ENCODE results near the gene IGHMBP2. TPM values are rescaled to one million over a fixed set of nuclear protein-coding genes. Genes with fewer than 3 reads are reported as not detected.
A peak's percentile ranks its signal among the peaks of the same experiment; 100 is the strongest.

Gene IGHMBP2
- total RNA-seq, 1 experiment from 2014 or later, result 21.5 TPM

GRCh38 chr11:68896171-68896959 is 7.3 kb upstream of the IGHMBP2 start:
- H3K9me3 ChIP-seq (ENCODE audit: low read length), result no peaks in the 10 kb centered on the region
- H3K79me2 ChIP-seq (ENCODE audit: low read length), result peaks cover 24% of the 10 kb centered on the region
- H4K20me1 ChIP-seq (ENCODE audit: insufficient read depth, low read depth, low read length), result peaks cover 15% of the 10 kb centered on the region; the same call in 1 of the 2 replicates
- H3K36me3 ChIP-seq (ENCODE audit: insufficient read depth, low read length), result peaks cover 41% of the 10 kb centered on the region; the same call in 1 of the 2 replicates
- H3K9me2 ChIP-seq (replicated peaks; ENCODE audit: insufficient read depth, low read length), result no peaks in the 10 kb centered on the region
- H3K9ac ChIP-seq (ENCODE audit: low read length), result no peak overlapping the region
- no peaks in the 10 kb centered on the region for H3K27me3 ChIP-seq (ENCODE audit: low read length)
- DNase-seq, result no peak
- H3K4me3 ChIP-seq (ENCODE audit: low read length), result no peak overlapping the region
- no peak overlapping the region for H3K4me2 ChIP-seq (ENCODE audit: low read depth, low read length, poor library complexity, severe bottlenecking)
- no peak overlapping the region for H3K27ac ChIP-seq (ENCODE audit: low read length)
- no peak overlapping the region for H2AFZ ChIP-seq (ENCODE audit: low read length)
- no peaks in the 10 kb centered on the region; the same call in none of the 2 replicates for H3K4me1 ChIP-seq (ENCODE audit: low read length)

- H3K4me3 ChIP-seq (ENCODE audit: low read length), result no peak overlapping the region
- peaks cover 35% of the 10 kb centered on the region for H3K79me2 ChIP-seq (ENCODE audit: low read length)
- no peak overlapping the region for H3K4me2 ChIP-seq (ENCODE audit: low read depth, low read length, poor library complexity, severe bottlenecking)
- no peak overlapping the region for H3K27ac ChIP-seq (ENCODE audit: low read length)
- no peaks in the 10 kb centered on the region for H3K9me3 ChIP-seq (ENCODE audit: low read length)
- H3K9ac ChIP-seq (ENCODE audit: low read length), result no peak overlapping the region
- H2AFZ ChIP-seq (ENCODE audit: low read length), result no peak overlapping the region
- no peaks in the 10 kb centered on the region for H3K9me2 ChIP-seq (replicated peaks; ENCODE audit: insufficient read depth, low read length)
- peaks cover 11% of the 10 kb centered on the region for H3K4me1 ChIP-seq (ENCODE audit: low read length)
- H3K36me3 ChIP-seq (ENCODE audit: insufficient read depth, low read length), result peaks cover 39% of the 10 kb centered on the region; the same call in 1 of the 2 replicates
- DNase-seq, result no peak
- no peaks in the 10 kb centered on the region for H3K27me3 ChIP-seq (ENCODE audit: low read length)
- H4K20me1 ChIP-seq (ENCODE audit: insufficient read depth, low read depth, low read length), result peaks cover 24% of the 10 kb centered on the region; the same call in 1 of the 2 replicates
Observed at GRCh38 chr11:68897441-68897840, 6.2 kb upstream of the IGHMBP2 start.

- Histone ChIP-seq H3K27ac (ENCODE audit: low read length) (no peak overlapping the region), H2AFZ (ENCODE audit: low read length) (no peak overlapping the region), H3K4me3 (ENCODE audit: low read length) (no peak overlapping the region), H3K9ac (ENCODE audit: low read length) (no peak overlapping the region), H3K79me2 (ENCODE audit: low read length) (peaks cover 69% of the 10 kb centered on the region), H3K9me3 (ENCODE audit: low read length) (no peaks in the 10 kb centered on the region), H4K20me1 (ENCODE audit: insufficient read depth, low read depth, low read length) (peaks cover 28% of the 10 kb centered on the region), H3K4me2 (ENCODE audit: low read depth, low read length, poor library complexity, severe bottlenecking) (no peak overlapping the region), H3K9me2 (replicated peaks; ENCODE audit: insufficient read depth, low read length) (no peaks in the 10 kb centered on the region), H3K4me1 (ENCODE audit: low read length) (peaks cover 26% of the 10 kb centered on the region), H3K36me3 (ENCODE audit: insufficient read depth, low read length) (peaks cover 25% of the 10 kb centered on the region; the same call in 1 of the 2 replicates), H3K27me3 (ENCODE audit: low read length) (no peaks in the 10 kb centered on the region)
- no peak for DNase-seq
Observed at GRCh38 chr11:68900835-68901381, 2.8 kb upstream of the IGHMBP2 start.

- H3K4me3 ChIP-seq (ENCODE audit: low read length), result peak overlapping the region; percentile 100
- H2AFZ ChIP-seq (ENCODE audit: low read length), result peak overlapping the region; percentile 99
- DNase-seq, result peak; percentile 54
- peaks cover 20% of the 10 kb centered on the region; the same call in 1 of the 2 replicates for H3K36me3 ChIP-seq (ENCODE audit: insufficient read depth, low read length)
- H3K9ac ChIP-seq (ENCODE audit: low read length), result peak overlapping the region; percentile 99
- H3K27me3 ChIP-seq (ENCODE audit: low read length), result no peaks in the 10 kb centered on the region
- peaks cover 74% of the 10 kb centered on the region for H3K79me2 ChIP-seq (ENCODE audit: low read length)
- no peak overlapping the region for H3K27ac ChIP-seq (ENCODE audit: low read length)
- H4K20me1 ChIP-seq (ENCODE audit: insufficient read depth, low read depth, low read length), result peaks cover 26% of the 10 kb centered on the region
- H3K4me1 ChIP-seq (ENCODE audit: low read length), result peaks cover 26% of the 10 kb centered on the region
- peak overlapping the region; percentile 96 for H3K4me2 ChIP-seq (ENCODE audit: low read depth, low read length, poor library complexity, severe bottlenecking)
- no peaks in the 10 kb centered on the region for H3K9me3 ChIP-seq (ENCODE audit: low read length)
- H3K9me2 ChIP-seq (replicated peaks; ENCODE audit: insufficient read depth, low read length), result no peaks in the 10 kb centered on the region
Observed at GRCh38 chr11:68904248-68904847, 657 bp downstream of the IGHMBP2 start.

DNA sequence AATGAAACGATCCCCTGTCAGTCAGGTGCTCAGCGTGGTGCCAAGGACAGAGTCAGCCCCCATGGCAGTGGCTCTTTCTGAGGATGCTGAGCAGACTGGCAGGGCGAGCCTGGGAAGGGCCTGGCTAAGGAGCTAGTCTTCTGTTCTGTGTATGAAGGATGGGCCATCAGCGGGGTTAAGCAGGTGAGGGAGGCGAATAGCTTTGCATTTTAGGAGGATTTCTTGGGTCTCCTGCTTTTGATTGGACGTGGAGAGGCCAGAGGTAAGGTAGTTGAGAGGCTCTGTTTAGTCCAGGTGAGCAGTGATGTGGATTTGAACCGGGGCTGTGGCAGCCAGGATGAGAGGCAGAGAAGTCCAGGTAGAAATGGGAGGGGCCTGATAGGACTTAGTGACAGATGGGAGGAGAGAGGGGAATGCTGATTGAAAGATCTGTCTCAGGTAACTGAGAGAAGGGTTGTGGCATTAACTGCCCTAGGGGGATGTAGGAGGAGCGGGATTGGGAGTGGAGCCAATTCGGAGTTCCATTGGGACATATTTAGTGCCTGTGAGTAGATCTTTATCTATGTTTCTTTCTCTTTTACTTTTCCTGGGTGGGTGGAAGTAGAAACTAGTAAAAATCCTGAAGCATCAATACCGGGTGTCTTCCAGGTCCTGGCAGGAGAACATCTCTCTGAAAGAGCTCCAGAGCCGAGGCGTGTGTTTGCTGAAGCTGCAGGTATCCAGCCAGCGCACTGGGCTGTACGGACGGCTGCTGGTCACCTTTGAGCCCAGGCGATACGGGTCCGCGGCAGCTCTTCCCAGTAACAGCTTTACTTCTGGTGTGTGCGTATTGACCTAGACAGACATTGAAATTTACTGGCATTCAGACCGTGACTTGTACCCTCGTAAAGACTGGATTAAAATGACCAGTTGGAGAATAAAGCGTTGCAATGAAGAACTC is 2.0 kb downstream of the IGHMBP2 start:
- H3K9me2 ChIP-seq (replicated peaks; ENCODE audit: insufficient read depth, low read length), result no peaks in the 10 kb centered on the region
- H4K20me1 ChIP-seq (ENCODE audit: insufficient read depth, low read depth, low read length), result peaks cover 21% of the 10 kb centered on the region
- no peak for DNase-seq
- H3K9me3 ChIP-seq (ENCODE audit: low read length), result no peaks in the 10 kb centered on the region
- H2AFZ ChIP-seq (ENCODE audit: low read length), result no peak overlapping the region
- peak overlapping the region; percentile 99 for H3K9ac ChIP-seq (ENCODE audit: low read length)
- H3K27me3 ChIP-seq (ENCODE audit: low read length), result no peaks in the 10 kb centered on the region
- H3K79me2 ChIP-seq (ENCODE audit: low read length), result peaks cover 61% of the 10 kb centered on the region
- peaks cover 15% of the 10 kb centered on the region; the same call in 1 of the 2 replicates for H3K36me3 ChIP-seq (ENCODE audit: insufficient read depth, low read length)
- no peak overlapping the region for H3K27ac ChIP-seq (ENCODE audit: low read length)
- H3K4me1 ChIP-seq (ENCODE audit: low read length), result peaks cover 26% of the 10 kb centered on the region
- peak overlapping the region; percentile 100; the same call in 1 of the 2 replicates for H3K4me3 ChIP-seq (ENCODE audit: low read length)
- peak overlapping the region; percentile 96 for H3K4me2 ChIP-seq (ENCODE audit: low read depth, low read length, poor library complexity, severe bottlenecking)

DNA sequence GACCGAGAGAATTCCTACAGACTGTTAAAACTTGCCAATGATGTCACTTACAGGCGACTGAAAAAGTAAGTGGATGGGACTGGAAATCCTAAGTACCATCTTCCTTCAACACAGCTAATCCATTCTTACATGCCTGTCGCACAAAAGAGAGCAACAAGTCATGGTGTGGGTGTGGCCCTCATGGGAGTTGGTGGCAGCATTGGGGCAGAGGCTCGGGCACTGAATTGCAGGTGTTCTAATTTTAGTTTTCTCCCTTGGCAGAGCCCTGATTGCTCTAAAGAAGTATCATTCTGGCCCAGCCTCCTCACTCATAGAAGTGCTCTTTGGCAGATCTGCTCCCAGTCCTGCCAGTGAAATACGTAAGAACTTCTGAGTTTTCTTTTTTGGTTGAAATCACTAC is 4.6 kb downstream of the IGHMBP2 start:
- no peak overlapping the region for H3K27ac ChIP-seq (ENCODE audit: low read length)
- H3K4me3 ChIP-seq (ENCODE audit: low read length), result no peak overlapping the region
- H3K9me3 ChIP-seq (ENCODE audit: low read length), result no peaks in the 10 kb centered on the region
- no peak for DNase-seq
- peaks cover 9% of the 10 kb centered on the region for H3K4me1 ChIP-seq (ENCODE audit: low read length)
- peaks cover 35% of the 10 kb centered on the region for H3K79me2 ChIP-seq (ENCODE audit: low read length)
- H3K4me2 ChIP-seq (ENCODE audit: low read depth, low read length, poor library complexity, severe bottlenecking), result no peak overlapping the region
- H3K9me2 ChIP-seq (replicated peaks; ENCODE audit: insufficient read depth, low read length), result no peaks in the 10 kb centered on the region
- no peaks in the 10 kb centered on the region for H3K27me3 ChIP-seq (ENCODE audit: low read length)
- no peak overlapping the region for H3K9ac ChIP-seq (ENCODE audit: low read length)
- H2AFZ ChIP-seq (ENCODE audit: low read length), result no peak overlapping the region
- H4K20me1 ChIP-seq (ENCODE audit: insufficient read depth, low read depth, low read length), result no peaks in the 10 kb centered on the region; the same call in 1 of the 2 replicates
- H3K36me3 ChIP-seq (ENCODE audit: insufficient read depth, low read length), result peaks cover 10% of the 10 kb centered on the region; the same call in 1 of the 2 replicates

GRCh38 chr11:68910965-68911364 is 7.3 kb downstream of the IGHMBP2 start:
- no peaks in the 10 kb centered on the region for H3K9me2 ChIP-seq (replicated peaks; ENCODE audit: insufficient read depth, low read length)
- no peak overlapping the region for H3K4me3 ChIP-seq (ENCODE audit: low read length)
- peaks cover 10% of the 10 kb centered on the region; the same call in 1 of the 2 replicates for H3K36me3 ChIP-seq (ENCODE audit: insufficient read depth, low read length)
- no peak overlapping the region for H3K9ac ChIP-seq (ENCODE audit: low read length)
- H3K4me2 ChIP-seq (ENCODE audit: low read depth, low read length, poor library complexity, severe bottlenecking), result no peak overlapping the region
- no peak overlapping the region for H2AFZ ChIP-seq (ENCODE audit: low read length)
- no peaks in the 10 kb centered on the region for H3K27me3 ChIP-seq (ENCODE audit: low read length)
- no peak for DNase-seq
- no peaks in the 10 kb centered on the region for H3K9me3 ChIP-seq (ENCODE audit: low read length)
- no peaks in the 10 kb centered on the region for H3K4me1 ChIP-seq (ENCODE audit: low read length)
- H4K20me1 ChIP-seq (ENCODE audit: insufficient read depth, low read depth, low read length), result no peaks in the 10 kb centered on the region
- no peak overlapping the region for H3K27ac ChIP-seq (ENCODE audit: low read length)
- H3K79me2 ChIP-seq (ENCODE audit: low read length), result peaks cover 9% of the 10 kb centered on the region
